Measurements from ENCODE around the gene TPT1. TPM values are rescaled to one million over a fixed set of nuclear protein-coding genes. Genes with fewer than 3 reads are reported as not detected.

TPT1 gene
- total and polyA plus RNA-seq, 2 experiments from 2014 or later = 843 to 1,761 TPM

- no peaks in the 10 kb centered on the region for H3K27me3 ChIP-seq
- DNase-seq (ENCODE audit: low read depth in 1 of 2, low spot score in 1 of 2) = no peak
- no peaks in the 10 kb centered on the region for H3K9me3 ChIP-seq (ENCODE audit: low read depth)
- no peak overlapping the region for H3K27ac ChIP-seq
- no peaks in the 10 kb centered on the region for H3K36me3 ChIP-seq
- H3K4me3 ChIP-seq = no peak overlapping the region
- TF ChIP-seq CTCF (IDR thresholded peaks at IDR 0.05; ENCODE audit: low read depth, low read length) = no peak
- no peaks in the 10 kb centered on the region for H3K4me1 ChIP-seq (ENCODE audit: low read depth)
Measured at GRCh38 chr13:45361596-45362206, 20.7 kb upstream of the TPT1 start.

GRCh38 chr13:45356966-45357672 is 16.1 kb upstream of the TPT1 start:
- H3K4me3 ChIP-seq = no peak overlapping the region
- H3K36me3 ChIP-seq = peaks cover 10% of the 10 kb centered on the region
- H3K27me3 ChIP-seq = no peaks in the 10 kb centered on the region
- no peaks in the 10 kb centered on the region for H3K4me1 ChIP-seq (ENCODE audit: low read depth)
- DNase-seq (ENCODE audit: low read depth in 1 of 2, low spot score in 1 of 2) = no peak
- no peak for TF ChIP-seq CTCF (IDR thresholded peaks at IDR 0.05; ENCODE audit: low read depth, low read length)
- no peaks in the 10 kb centered on the region for H3K9me3 ChIP-seq (ENCODE audit: low read depth)
- H3K27ac ChIP-seq = no peak overlapping the region

- H3K36me3 ChIP-seq = peaks cover 16% of the 10 kb centered on the region
Measured at GRCh38 chr13:45353895-45354294, 12.9 kb upstream of the TPT1 start.

GRCh38 chr13:45352031-45352430 is 11.0 kb upstream of the TPT1 start:
- peaks cover 16% of the 10 kb centered on the region for H3K36me3 ChIP-seq
- no peaks in the 10 kb centered on the region for H3K9me3 ChIP-seq (ENCODE audit: low read depth)
- TF ChIP-seq CTCF (IDR thresholded peaks at IDR 0.05; ENCODE audit: low read depth, low read length) = no peak
- DNase-seq (ENCODE audit: low read depth in 1 of 2, low spot score in 1 of 2) = no peak
- no peaks in the 10 kb centered on the region for H3K27me3 ChIP-seq
- H3K4me1 ChIP-seq (ENCODE audit: low read depth) = no peaks in the 10 kb centered on the region
- H3K27ac ChIP-seq = no peak overlapping the region
- no peak overlapping the region for H3K4me3 ChIP-seq

More at GRCh38 chr13:45353895-45354294, 12.9 kb upstream of the TPT1 start:
- no peaks in the 10 kb centered on the region for H3K4me1 ChIP-seq (ENCODE audit: low read depth)
- no peak for DNase-seq (ENCODE audit: low read depth in 1 of 2, low spot score in 1 of 2)
- no peak overlapping the region for H3K27ac ChIP-seq
- no peak for TF ChIP-seq CTCF (IDR thresholded peaks at IDR 0.05; ENCODE audit: low read depth, low read length)
- H3K9me3 ChIP-seq (ENCODE audit: low read depth) = no peaks in the 10 kb centered on the region
- no peaks in the 10 kb centered on the region for H3K27me3 ChIP-seq
- H3K4me3 ChIP-seq = no peak overlapping the region

- H3K9me3 ChIP-seq (ENCODE audit: low read depth) = no peaks in the 10 kb centered on the region
- TF ChIP-seq CTCF (IDR thresholded peaks at IDR 0.05; ENCODE audit: low read depth, low read length) = no peak
- no peak for DNase-seq (ENCODE audit: low read depth in 1 of 2, low spot score in 1 of 2)
- H3K4me3 ChIP-seq = no peak overlapping the region
- no peaks in the 10 kb centered on the region for H3K27me3 ChIP-seq
- no peak overlapping the region for H3K27ac ChIP-seq
- peaks cover 13% of the 10 kb centered on the region for H3K36me3 ChIP-seq
- H3K4me1 ChIP-seq (ENCODE audit: low read depth) = no peaks in the 10 kb centered on the region
Measured at GRCh38 chr13:45350152-45350551, 9.2 kb upstream of the TPT1 start.

Measured in cardiac muscle cell (in vitro differentiated cells and primary cell).